Panc1 (cell line): Measurements from ENCODE around the gene C18orf54.

Experiments
- CTCF ChIP-seq: fragments of 450-650 bp; IDR thresholded peaks from 2 replicates; pipeline ENCODE4 v1.5.1; 2017; ENCODE audit warnings: mild to moderate bottlenecking
- REST ChIP-seq, 2 experiments: IDR thresholded peaks; 2 replicates each; pipeline ENCODE4 v1.6.1; 2011 to 2012; ENCODE audit warnings: low read depth in 2 of 2, control low read depth in 1 of 2, low read length in 1 of 2, mild to moderate bottlenecking in 1 of 2, moderate library complexity in 1 of 2; ENCODE audit not compliant: insufficient read depth in 1 of 2

- TF ChIP-seq CTCF, result no peak
- no peak for TF ChIP-seq REST (IDR thresholded peaks at IDR 0.05; ENCODE audit: insufficient read depth in 1 of 2, low read depth in 2 of 2, low read length in 1 of 2)
Observed at GRCh38 chr18:54393648-54394294, 36.1 kb downstream of the C18orf54 start.
